Smooth muscle cell (in vitro differentiated cells): ENCODE data around the gene RPAIN. TPM values are rescaled to one million over a fixed set of nuclear protein-coding genes. Genes with fewer than 3 reads are reported as not detected.

Experiments
- DNase-seq: peaks from one replicate; lab custom pipeline; 2025; ENCODE audit not compliant: unreplicated experiment; lab: John Stamatoyannopoulos, UW
- H2AFZ ChIP-seq: fragments of 200-600 bp; sonication (generic); 2 replicates; pipeline ENCODE4 v1.6.0; 2016; ENCODE audit warnings: antibody characterized with exemption, low read depth, mild to moderate bottlenecking
- H3F3A ChIP-seq: fragments of 200-600 bp; sonication (generic); 2 replicates; pipeline ENCODE4 v1.6.0; 2017; ENCODE audit warnings: antibody characterized with exemption, low read depth
- H3K27ac ChIP-seq: fragments of 200-600 bp; sonication (generic); 2 replicates; pipeline ENCODE4 v1.5.1; 2016; ENCODE audit warnings: low read depth, mild to moderate bottlenecking
- H3K27me3 ChIP-seq: fragments of 200-600 bp; sonication (generic); 2 replicates; pipeline ENCODE4 v1.6.1; 2016; ENCODE audit warnings: low read depth, mild to moderate bottlenecking
- H3K36me3 ChIP-seq: fragments of 200-600 bp; sonication (generic); 2 replicates; pipeline ENCODE4 v1.5.1; 2016; ENCODE audit warnings: low read depth
- H3K4me1 ChIP-seq: fragments of 200-600 bp; sonication (generic); 2 replicates; pipeline ENCODE4 v1.5.1; 2016; ENCODE audit warnings: low read depth
- H3K4me2 ChIP-seq: fragments of 200-600 bp; sonication (generic); 2 replicates; pipeline ENCODE4 v1.6.0; 2016; ENCODE audit warnings: mild to moderate bottlenecking
- H3K4me3 ChIP-seq: fragments of 200-600 bp; sonication (generic); 2 replicates; pipeline ENCODE4 v1.5.1; 2016; ENCODE audit warnings: mild to moderate bottlenecking
- H3K79me2 ChIP-seq: fragments of 200-600 bp; sonication (generic); 2 replicates; pipeline ENCODE4 v1.6.0; 2016; ENCODE audit warnings: low read depth, mild to moderate bottlenecking
- H3K9ac ChIP-seq: fragments of 200-600 bp; sonication (generic); 2 replicates; pipeline ENCODE4 v1.6.0; 2016; ENCODE audit warnings: low read depth
- H3K9me3 ChIP-seq: fragments of 200-600 bp; sonication (generic); replicated peaks from 2 replicates; pipeline ENCODE4 v1.5.1; 2016; ENCODE audit warnings: low read depth
- H4K20me1 ChIP-seq: fragments of 200-600 bp; sonication (generic); 2 replicates; pipeline ENCODE4 v1.6.0; 2016; ENCODE audit warnings: low read depth
- CTCF ChIP-seq: fragments of 200-600 bp; sonication (generic); IDR thresholded peaks from 2 replicates; pipeline ENCODE4 v1.5.1; 2017; ENCODE audit warnings: borderline replicate concordance, mild to moderate bottlenecking, antibody characterized with exemption; ENCODE audit not compliant: insufficient read depth, poor library complexity, severe bottlenecking
- WGBS: methylation state at CpG from one replicate; pipeline ENCODE4 v1.1.7; 2016; ENCODE audit warnings: low lambda C conversion rate; 5-methylcytosine and 5-hydroxymethylcytosine counted together
- polyA plus RNA-seq: library from polyadenylated mRNA; unstranded; fragments of >200 nt; fragmentation: Nextera tagmentation; extraction: Ambion mirVana; gene quantifications from 2 replicates; pipeline ENCODE4 v1.2.1, GENCODE V29; 2016
- total RNA-seq: library from RNA; depleted of rRNA; stranded (reverse); fragments of >200 nt; gene quantifications from 2 replicates; pipeline ENCODE4 v1.2.3, GENCODE V29; 2014

RPAIN gene
- total and polyA plus RNA-seq, 2 experiments from 2014 or later, result 28.8 to 56.0 TPM

GRCh38 chr17:5466295-5466694, 46.3 kb downstream of the RPAIN start:
- Histone ChIP-seq H3K27me3 (no peaks in the 10 kb centered on the region), H3K9me3 (no peaks in the 10 kb centered on the region), H2AFZ (no peak overlapping the region), H3K79me2 (peaks cover 55% of the 10 kb centered on the region), H3K4me1 (peaks cover 7% of the 10 kb centered on the region), H3K27ac (no peak overlapping the region), H3K4me3 (no peak overlapping the region), H3F3A (peaks cover 11% of the 10 kb centered on the region), H3K9ac (no peak overlapping the region), H4K20me1 (no peaks in the 10 kb centered on the region), H3K36me3 (no peaks in the 10 kb centered on the region), H3K4me2 (no peak overlapping the region)
- 91% methylated on average over 4 of the region's 4 CpGs for WGBS
- no peak for TF ChIP-seq CTCF
- no peak for DNase-seq

GRCh38 chr17:5467416-5467815, 47.4 kb downstream of the RPAIN start:
- Histone ChIP-seq H3K79me2 (peaks cover 53% of the 10 kb centered on the region), H3K27ac (no peak overlapping the region), H3K9ac (peak overlapping the region; percentile 65)

GRCh38 chr17:5468075-5468473, 48.1 kb downstream of the RPAIN start:
- Histone ChIP-seq H3K4me3 (peak overlapping the region; percentile 81), H3K4me1 (peaks cover 7% of the 10 kb centered on the region), H3K79me2 (peaks cover 46% of the 10 kb centered on the region), H3K36me3 (peaks cover 4% of the 10 kb centered on the region), H3K4me2 (peak overlapping the region; percentile 97), H3K27ac (peak overlapping the region; percentile 56), H3K9ac (peak overlapping the region; percentile 65), H3K27me3 (no peaks in the 10 kb centered on the region), H4K20me1 (no peaks in the 10 kb centered on the region), H2AFZ (peak overlapping the region; percentile 83), H3K9me3 (no peaks in the 10 kb centered on the region), H3F3A (peaks cover 16% of the 10 kb centered on the region)
- no peak for DNase-seq
- no peak for TF ChIP-seq CTCF
- 2% methylated on average over 17 of the region's 17 CpGs for WGBS

More at GRCh38 chr17:5467416-5467815, 47.4 kb downstream of the RPAIN start:
- no peaks in the 10 kb centered on the region for H3K9me3 ChIP-seq
- H2AFZ ChIP-seq, result peak overlapping the region; percentile 83
- no peak for DNase-seq
- TF ChIP-seq CTCF, result no peak
- peak overlapping the region; percentile 97 for H3K4me2 ChIP-seq
- no peaks in the 10 kb centered on the region for H3K36me3 ChIP-seq
- H3K4me3 ChIP-seq, result peak overlapping the region; percentile 81
- peaks cover 7% of the 10 kb centered on the region for H3K4me1 ChIP-seq
- peaks cover 16% of the 10 kb centered on the region for H3F3A ChIP-seq
- no peaks in the 10 kb centered on the region for H4K20me1 ChIP-seq
- 2% methylated on average over 8 of the region's 8 CpGs for WGBS
- no peaks in the 10 kb centered on the region for H3K27me3 ChIP-seq

DNA sequence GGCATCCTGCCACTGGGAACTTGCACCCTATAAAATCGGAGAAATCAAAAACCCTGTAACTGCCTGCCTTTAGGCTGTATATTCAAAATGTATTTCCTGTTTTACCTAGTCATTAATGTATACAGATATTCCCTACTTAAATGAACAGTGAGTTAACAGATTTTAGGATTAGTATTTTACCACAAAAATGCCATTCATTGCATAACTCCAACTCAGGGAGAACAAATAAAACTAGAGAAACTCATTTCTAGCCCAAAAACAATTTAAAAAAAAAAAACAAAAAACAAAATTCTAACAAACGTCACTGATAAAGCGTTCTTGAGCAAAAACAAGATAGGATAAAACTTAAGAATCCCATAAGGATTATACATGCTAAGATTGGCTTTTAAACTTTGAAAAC, 52.5 kb downstream of the RPAIN start:
- H3K4me2 ChIP-seq, result no peak overlapping the region
- no peaks in the 10 kb centered on the region for H3K9me3 ChIP-seq
- H3K27ac ChIP-seq, result no peak overlapping the region
- H3K27me3 ChIP-seq, result no peaks in the 10 kb centered on the region
- 85% methylated on average over 3 of the region's 3 CpGs for WGBS
- H4K20me1 ChIP-seq, result peaks cover 7% of the 10 kb centered on the region
- H2AFZ ChIP-seq, result no peak overlapping the region
- no peak for DNase-seq
- no peak for TF ChIP-seq CTCF
- peaks cover 13% of the 10 kb centered on the region for H3K36me3 ChIP-seq
- no peaks in the 10 kb centered on the region for H3K4me1 ChIP-seq
- H3F3A ChIP-seq, result peaks cover 16% of the 10 kb centered on the region
- peaks cover 4% of the 10 kb centered on the region for H3K79me2 ChIP-seq
- no peak overlapping the region for H3K9ac ChIP-seq
- H3K4me3 ChIP-seq, result no peak overlapping the region
